Testis (tissue), 2 donors: Measurements from ENCODE around the gene METAP1D.

Experiments
- POLR2A ChIP-seq: fragments of 450-650 bp; IDR thresholded peaks from one replicate; pipeline ENCODE4 v1.6.1; 2017; ENCODE audit warnings: antibody characterized with exemption, mild to moderate bottlenecking, moderate library complexity
- TF ChIP-seq, protein P1 (sequence below), 3 experiments: fragments of 450-650 bp in 2 of 3; fragments of 200-600 bp in 1 of 3; sonication (generic) in 1 of 3; IDR thresholded peaks; one replicate each; pipeline ENCODE4 v1.5.1; 2016 to 2019; ENCODE audit warnings: antibody characterized with exemption in 3 of 3, mild to moderate bottlenecking in 2 of 3, moderate library complexity in 1 of 3

DNA sequence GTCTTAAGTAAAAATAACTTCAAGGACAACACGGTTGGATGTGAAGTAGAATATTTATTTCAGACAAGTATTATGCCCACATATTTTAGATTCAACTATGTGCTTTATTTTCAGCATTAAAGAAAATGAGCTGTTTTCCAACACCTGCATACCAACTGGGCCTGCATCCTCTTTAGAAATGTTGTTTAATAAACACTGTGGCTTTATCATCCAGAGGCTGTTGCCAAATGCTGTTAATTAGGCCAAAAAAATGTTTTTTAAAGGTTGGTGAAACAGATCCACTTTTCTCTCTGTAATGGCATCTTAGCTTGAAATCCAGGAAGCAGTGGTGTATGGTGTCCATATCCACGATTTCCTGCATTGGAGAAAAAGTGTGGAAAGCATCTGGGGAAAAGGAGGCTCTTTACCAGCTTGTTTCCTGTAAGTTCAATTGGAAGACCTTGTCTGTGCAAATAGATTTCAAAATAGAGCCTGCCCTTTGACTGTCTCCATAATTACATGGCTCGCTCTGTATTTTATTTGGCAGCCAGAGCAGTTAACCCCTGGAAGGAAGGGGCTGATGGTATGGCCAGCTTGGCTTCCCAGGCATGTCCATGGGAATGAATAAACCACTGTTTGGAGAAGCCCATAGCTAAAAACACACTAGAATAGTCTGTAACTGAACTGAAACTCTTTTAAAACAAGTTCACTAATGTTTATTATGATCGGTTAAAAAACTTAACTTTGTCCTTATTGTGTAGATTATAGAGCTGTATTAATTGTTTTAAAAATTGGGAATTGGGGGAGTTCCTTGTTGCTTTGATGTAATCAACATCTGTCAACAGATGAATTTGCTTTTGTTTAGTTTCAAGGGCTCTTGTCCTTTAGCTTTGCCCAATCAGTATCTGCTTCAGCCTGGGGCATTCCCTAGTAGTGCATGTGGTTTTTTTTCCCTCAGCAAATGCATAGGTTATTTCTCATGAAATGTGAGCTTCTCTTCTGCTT is 52.5 kb downstream of the METAP1D start:
- no peak for TF ChIP-seq POLR2A
- TF ChIP-seq, protein P1, sequence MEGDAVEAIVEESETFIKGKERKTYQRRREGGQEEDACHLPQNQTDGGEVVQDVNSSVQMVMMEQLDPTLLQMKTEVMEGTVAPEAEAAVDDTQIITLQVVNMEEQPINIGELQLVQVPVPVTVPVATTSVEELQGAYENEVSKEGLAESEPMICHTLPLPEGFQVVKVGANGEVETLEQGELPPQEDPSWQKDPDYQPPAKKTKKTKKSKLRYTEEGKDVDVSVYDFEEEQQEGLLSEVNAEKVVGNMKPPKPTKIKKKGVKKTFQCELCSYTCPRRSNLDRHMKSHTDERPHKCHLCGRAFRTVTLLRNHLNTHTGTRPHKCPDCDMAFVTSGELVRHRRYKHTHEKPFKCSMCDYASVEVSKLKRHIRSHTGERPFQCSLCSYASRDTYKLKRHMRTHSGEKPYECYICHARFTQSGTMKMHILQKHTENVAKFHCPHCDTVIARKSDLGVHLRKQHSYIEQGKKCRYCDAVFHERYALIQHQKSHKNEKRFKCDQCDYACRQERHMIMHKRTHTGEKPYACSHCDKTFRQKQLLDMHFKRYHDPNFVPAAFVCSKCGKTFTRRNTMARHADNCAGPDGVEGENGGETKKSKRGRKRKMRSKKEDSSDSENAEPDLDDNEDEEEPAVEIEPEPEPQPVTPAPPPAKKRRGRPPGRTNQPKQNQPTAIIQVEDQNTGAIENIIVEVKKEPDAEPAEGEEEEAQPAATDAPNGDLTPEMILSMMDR (IDR thresholded peaks at IDR 0.05) = no peak
